Spleen (tissue), 3 donors: ENCODE results near the gene DOCK2.

ENCODE experiments used
- POLR2A ChIP-seq, 3 donors: fragments of 450-650 bp; IDR thresholded peaks; one replicate each; pipeline ENCODE4 v1.5.1; 2017; ENCODE audit warnings: antibody characterized with exemption in 3 of 3, mild to moderate bottlenecking in 1 of 3
- POLR2AphosphoS5 ChIP-seq, 3 donors: sonication (generic); formaldehyde crosslinking; IDR thresholded peaks; one replicate each; pipeline ENCODE4 v1.5.1; 2017; ENCODE audit warnings: antibody characterized with exemption in 3 of 3

DNA sequence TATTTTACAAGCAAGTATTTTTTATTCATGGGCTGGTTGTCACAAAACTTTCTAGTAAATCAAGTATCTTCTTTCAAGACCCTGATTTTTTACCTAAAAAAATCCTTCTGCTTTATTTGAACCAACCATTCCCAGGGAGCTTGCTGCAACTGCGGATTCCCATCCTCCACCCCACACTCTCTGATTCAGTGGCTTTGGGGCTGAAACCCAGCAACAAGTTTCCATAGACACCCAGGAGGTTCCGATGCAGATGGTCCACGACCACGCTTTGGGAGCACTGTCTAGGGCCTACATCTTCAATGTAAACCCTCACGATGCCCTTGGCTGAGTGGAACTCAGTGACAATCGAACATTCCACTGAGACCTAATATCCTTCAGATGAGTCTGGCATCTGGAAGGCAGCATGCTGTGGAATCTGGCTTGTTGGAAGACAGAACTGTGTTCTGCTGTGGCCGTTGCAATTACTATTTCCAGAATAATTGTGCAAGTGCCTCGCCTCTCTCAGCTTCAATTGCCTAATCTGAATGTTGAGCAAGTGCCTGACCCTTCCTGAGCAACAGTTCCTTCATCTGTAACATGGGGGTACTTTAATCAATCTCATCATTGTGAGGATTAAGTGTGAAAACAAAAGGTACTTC lies 238.1 kb downstream of the DOCK2 start:
- no peak for TF ChIP-seq POLR2A (IDR thresholded peaks at IDR 0.05)
- peak in 1 of 3 donors; percentile 66 for TF ChIP-seq POLR2AphosphoS5 (IDR thresholded peaks at IDR 0.05)
